ENCODE results near the gene RASA1. TPM values are rescaled to one million over a fixed set of nuclear protein-coding genes. Genes with fewer than 3 reads are reported as not detected.

RASA1 gene
- total RNA-seq, 2 donors from 2014 or later: 34.8 to 37.0 TPM

- no peak for DNase-seq (ENCODE audit: low spot score)
- H3K4me1 ChIP-seq (ENCODE audit: control insufficient read depth in 1 of 2, low read depth in 2 of 2): peaks cover 0 to 7% of the 10 kb centered on the region in 2 donors
- H3K36me3 ChIP-seq: no peaks in the 10 kb centered on the region
- H3K27me3 ChIP-seq (replicated peaks; ENCODE audit: insufficient read depth): no peaks in the 10 kb centered on the region
- no peak overlapping the region for H3K4me3 ChIP-seq
- no peak for TF ChIP-seq CTCF (IDR thresholded peaks at IDR 0.05)
- no peaks in the 10 kb centered on the region for H3K9me3 ChIP-seq
- no peak overlapping the region for H3K27ac ChIP-seq
- ATAC-seq (ENCODE audit: insufficient number of reproducible peaks, low FRiP score, low read depth): no peak
Measured at GRCh38 chr5:87382224-87382623, 114.5 kb downstream of the RASA1 start.

- H3K27me3 ChIP-seq (replicated peaks; ENCODE audit: insufficient read depth): no peaks in the 10 kb centered on the region
- H3K9me3 ChIP-seq: no peaks in the 10 kb centered on the region
- DNase-seq (ENCODE audit: low spot score) (no peak), ATAC-seq (ENCODE audit: insufficient number of reproducible peaks, low FRiP score, low read depth) (no peak)
- no peak overlapping the region for H3K4me3 ChIP-seq
- no peak overlapping the region for H3K27ac ChIP-seq
- H3K4me1 ChIP-seq (ENCODE audit: control insufficient read depth in 1 of 2, low read depth in 2 of 2): peaks cover 0 to 11% of the 10 kb centered on the region in 2 donors
- no peaks in the 10 kb centered on the region for H3K36me3 ChIP-seq
- no peak for TF ChIP-seq CTCF (IDR thresholded peaks at IDR 0.05)
Measured at GRCh38 chr5:87383216-87383615, 115.5 kb downstream of the RASA1 start.

DNA sequence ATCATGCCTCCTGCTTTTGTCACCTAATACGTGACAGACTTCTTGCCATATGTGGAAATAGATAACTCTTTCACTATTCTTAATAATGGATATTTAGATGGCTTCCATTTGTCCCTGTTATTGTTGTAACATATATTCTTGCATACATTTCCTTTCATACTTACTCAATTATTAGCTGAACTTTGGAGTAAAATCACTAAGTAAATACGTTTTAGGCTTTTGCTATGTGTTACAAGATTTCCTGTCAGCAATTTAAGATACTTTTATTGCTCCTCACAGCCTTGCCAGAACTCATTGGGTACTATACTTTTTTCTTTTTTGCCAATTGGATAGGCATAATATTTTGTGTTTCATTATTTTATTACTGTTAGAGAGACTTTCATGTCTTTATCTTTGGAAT is 118.1 kb downstream of the RASA1 start:
- TF ChIP-seq CTCF (IDR thresholded peaks at IDR 0.05): no peak
- H3K36me3 ChIP-seq: no peaks in the 10 kb centered on the region
- no peak for ATAC-seq (ENCODE audit: insufficient number of reproducible peaks, low FRiP score, low read depth)

GRCh38 chr5:87388129-87388528 is 120.4 kb downstream of the RASA1 start:
- Histone ChIP-seq H3K36me3 (peaks cover 11% of the 10 kb centered on the region), H3K27ac (no peak overlapping the region), H3K4me3 (no peak overlapping the region), H3K9me3 (no peaks in the 10 kb centered on the region), H3K4me1 (ENCODE audit: control insufficient read depth in 1 of 2, low read depth in 2 of 2) (peaks cover 9 to 39% of the 10 kb centered on the region in 2 donors), H3K27me3 (replicated peaks; ENCODE audit: insufficient read depth) (no peaks in the 10 kb centered on the region)
- ATAC-seq (ENCODE audit: insufficient number of reproducible peaks, low FRiP score, low read depth) (no peak), DNase-seq (ENCODE audit: low spot score) (no peak)
- TF ChIP-seq CTCF (IDR thresholded peaks at IDR 0.05): no peak

More for the DNA sequence above, 118.1 kb downstream of the RASA1 start:
- Histone ChIP-seq H3K9me3 (no peaks in the 10 kb centered on the region), H3K4me3 (no peak overlapping the region), H3K27me3 (replicated peaks; ENCODE audit: insufficient read depth) (no peaks in the 10 kb centered on the region), H3K27ac (no peak overlapping the region), H3K4me1 (ENCODE audit: control insufficient read depth in 1 of 2, low read depth in 2 of 2) (peaks cover 0 to 28% of the 10 kb centered on the region in 2 donors)
- no peak for DNase-seq (ENCODE audit: low spot score)

DNA sequence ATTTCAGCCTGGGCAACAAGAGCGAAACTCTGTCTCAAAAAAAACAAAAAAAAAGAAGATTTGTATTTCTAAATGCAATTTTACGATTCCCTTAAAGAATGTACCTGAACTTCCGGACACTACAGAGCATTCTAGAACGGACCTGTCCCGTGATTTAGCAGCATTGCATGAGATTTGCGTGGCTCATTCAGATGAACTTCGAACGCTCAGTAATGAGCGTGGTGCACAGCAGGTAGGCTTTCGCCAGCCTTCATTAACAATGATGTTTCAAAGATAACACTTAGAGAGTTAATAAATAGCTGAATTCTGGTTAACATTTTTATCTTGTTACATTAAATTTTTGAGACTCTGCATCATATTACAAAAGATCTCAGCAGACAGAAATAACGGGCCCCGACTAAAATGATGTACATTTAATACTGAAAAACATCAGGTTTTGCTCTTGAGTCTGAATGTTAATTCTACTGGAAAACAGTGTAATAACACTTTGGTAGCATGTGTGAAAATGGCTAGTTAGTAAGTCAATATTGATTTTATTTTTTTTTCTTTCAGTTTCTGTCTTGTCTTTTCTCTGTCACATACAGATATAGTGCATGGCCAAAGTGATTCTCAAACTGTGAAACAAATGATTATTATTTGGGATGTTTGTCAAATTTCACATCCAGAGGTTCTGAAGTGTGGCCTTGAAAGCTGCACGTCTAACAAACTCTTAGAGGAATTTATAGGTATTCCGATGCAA is 121.8 kb downstream of the RASA1 start:
- DNase-seq (ENCODE audit: low spot score): no peak
- Histone ChIP-seq H3K4me1 (ENCODE audit: control insufficient read depth in 1 of 2, low read depth in 2 of 2) (peaks cover 17 to 46% of the 10 kb centered on the region in 2 donors), H3K27ac (no peak overlapping the region), H3K9me3 (no peaks in the 10 kb centered on the region), H3K36me3 (peaks cover 11% of the 10 kb centered on the region), H3K4me3 (no peak overlapping the region), H3K27me3 (replicated peaks; ENCODE audit: insufficient read depth) (no peaks in the 10 kb centered on the region)
- TF ChIP-seq CTCF (IDR thresholded peaks at IDR 0.05): no peak
- ATAC-seq (ENCODE audit: insufficient number of reproducible peaks, low FRiP score, low read depth): no peak
